Neural cell (in vitro differentiated cells): Measurements from ENCODE around the gene GIPC1.

Experiments
- EZH2 ChIP-seq: fragments of 200-600, 300-800 bp; shearing (Covaris generic), sonication (generic); IDR thresholded peaks from 2 replicates; pipeline ENCODE4 v1.6.1; 2014; ENCODE audit warnings: antibody characterized with exemption, low read length, borderline replicate concordance, mild to moderate bottlenecking; ENCODE audit not compliant: insufficient read depth, poor library complexity, severe bottlenecking
- POLR2AphosphoS5 ChIP-seq: IDR thresholded peaks from 2 replicates; pipeline ENCODE4 v1.6.1; 2012
- SMC3 ChIP-seq: fragments of 450-650 bp; conservative IDR thresholded peaks from 2 replicates; pipeline ENCODE4 v1.6.1; 2014; ENCODE audit warnings: antibody characterized with exemption, mild to moderate bottlenecking, moderate library complexity; ENCODE audit not compliant: poor library complexity
- TF ChIP-seq, protein P1 (sequence below): fragments of 450-650 bp; IDR thresholded peaks from 2 replicates; pipeline ENCODE4 v1.5.1; 2014; ENCODE audit warnings: antibody characterized with exemption, mild to moderate bottlenecking, moderate library complexity; ENCODE audit not compliant: poor library complexity, severe bottlenecking
- TF ChIP-seq, protein P2 (sequence below): IDR thresholded peaks from 2 replicates; pipeline ENCODE4 v1.6.1; 2012; ENCODE audit warnings: borderline replicate concordance

DNA sequence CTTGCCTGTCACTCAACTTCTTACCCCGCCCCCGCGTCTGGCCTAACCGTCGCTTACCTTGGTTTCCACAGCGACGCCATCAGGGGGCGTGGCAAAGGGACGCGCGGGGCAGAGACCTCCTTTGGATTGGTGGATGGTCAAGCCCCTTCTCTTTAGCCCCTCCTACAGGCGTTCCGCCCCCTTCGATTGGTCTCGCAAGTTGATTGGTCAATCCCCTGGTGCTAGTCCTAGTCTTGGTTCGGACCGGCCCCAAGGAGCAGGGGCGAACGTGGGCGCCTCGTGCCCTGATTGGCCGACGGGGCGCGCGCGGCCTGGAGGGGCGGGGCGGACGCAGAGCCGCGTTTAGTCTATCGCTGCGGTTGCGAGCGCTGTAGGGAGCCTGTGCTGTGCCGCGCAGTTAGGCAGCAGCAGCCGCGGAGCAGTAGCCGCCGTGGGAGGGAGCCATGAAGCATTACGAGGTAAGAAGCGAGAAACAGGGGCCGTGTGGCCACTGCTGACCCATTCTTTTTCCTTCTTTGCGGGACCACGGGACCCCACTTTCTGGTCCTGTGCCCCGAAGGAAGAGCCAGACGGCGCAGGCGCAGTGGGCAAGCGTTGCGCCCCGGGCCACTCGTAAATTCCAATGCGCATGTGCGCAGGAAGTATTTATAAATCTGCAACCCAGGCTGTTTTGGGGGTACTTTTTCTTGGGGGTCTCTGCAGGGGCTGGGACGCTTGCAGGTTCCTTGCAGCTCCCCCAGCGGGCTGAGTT is 33.5 kb upstream of the GIPC1 start, which contains the start of gene TECR:
- TF ChIP-seq, protein P1, sequence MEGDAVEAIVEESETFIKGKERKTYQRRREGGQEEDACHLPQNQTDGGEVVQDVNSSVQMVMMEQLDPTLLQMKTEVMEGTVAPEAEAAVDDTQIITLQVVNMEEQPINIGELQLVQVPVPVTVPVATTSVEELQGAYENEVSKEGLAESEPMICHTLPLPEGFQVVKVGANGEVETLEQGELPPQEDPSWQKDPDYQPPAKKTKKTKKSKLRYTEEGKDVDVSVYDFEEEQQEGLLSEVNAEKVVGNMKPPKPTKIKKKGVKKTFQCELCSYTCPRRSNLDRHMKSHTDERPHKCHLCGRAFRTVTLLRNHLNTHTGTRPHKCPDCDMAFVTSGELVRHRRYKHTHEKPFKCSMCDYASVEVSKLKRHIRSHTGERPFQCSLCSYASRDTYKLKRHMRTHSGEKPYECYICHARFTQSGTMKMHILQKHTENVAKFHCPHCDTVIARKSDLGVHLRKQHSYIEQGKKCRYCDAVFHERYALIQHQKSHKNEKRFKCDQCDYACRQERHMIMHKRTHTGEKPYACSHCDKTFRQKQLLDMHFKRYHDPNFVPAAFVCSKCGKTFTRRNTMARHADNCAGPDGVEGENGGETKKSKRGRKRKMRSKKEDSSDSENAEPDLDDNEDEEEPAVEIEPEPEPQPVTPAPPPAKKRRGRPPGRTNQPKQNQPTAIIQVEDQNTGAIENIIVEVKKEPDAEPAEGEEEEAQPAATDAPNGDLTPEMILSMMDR: no peak
- TF ChIP-seq EZH2 (no peak), SMC3 (peak; percentile 17), POLR2AphosphoS5 (peak; percentile 98)
- TF ChIP-seq, protein P2, sequence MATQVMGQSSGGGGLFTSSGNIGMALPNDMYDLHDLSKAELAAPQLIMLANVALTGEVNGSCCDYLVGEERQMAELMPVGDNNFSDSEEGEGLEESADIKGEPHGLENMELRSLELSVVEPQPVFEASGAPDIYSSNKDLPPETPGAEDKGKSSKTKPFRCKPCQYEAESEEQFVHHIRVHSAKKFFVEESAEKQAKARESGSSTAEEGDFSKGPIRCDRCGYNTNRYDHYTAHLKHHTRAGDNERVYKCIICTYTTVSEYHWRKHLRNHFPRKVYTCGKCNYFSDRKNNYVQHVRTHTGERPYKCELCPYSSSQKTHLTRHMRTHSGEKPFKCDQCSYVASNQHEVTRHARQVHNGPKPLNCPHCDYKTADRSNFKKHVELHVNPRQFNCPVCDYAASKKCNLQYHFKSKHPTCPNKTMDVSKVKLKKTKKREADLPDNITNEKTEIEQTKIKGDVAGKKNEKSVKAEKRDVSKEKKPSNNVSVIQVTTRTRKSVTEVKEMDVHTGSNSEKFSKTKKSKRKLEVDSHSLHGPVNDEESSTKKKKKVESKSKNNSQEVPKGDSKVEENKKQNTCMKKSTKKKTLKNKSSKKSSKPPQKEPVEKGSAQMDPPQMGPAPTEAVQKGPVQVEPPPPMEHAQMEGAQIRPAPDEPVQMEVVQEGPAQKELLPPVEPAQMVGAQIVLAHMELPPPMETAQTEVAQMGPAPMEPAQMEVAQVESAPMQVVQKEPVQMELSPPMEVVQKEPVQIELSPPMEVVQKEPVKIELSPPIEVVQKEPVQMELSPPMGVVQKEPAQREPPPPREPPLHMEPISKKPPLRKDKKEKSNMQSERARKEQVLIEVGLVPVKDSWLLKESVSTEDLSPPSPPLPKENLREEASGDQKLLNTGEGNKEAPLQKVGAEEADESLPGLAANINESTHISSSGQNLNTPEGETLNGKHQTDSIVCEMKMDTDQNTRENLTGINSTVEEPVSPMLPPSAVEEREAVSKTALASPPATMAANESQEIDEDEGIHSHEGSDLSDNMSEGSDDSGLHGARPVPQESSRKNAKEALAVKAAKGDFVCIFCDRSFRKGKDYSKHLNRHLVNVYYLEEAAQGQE: peak; percentile 93
